Keratinocyte (primary cell): ENCODE results near the gene JDP2. TPM values are rescaled to one million over a fixed set of nuclear protein-coding genes. Genes with fewer than 3 reads are reported as not detected.

Experiments
- DNase-seq: peaks from one replicate; pipeline ENCODE4 v3.0.0-alpha.2; 2011; ENCODE audit warnings: low read depth, missing footprints, low spot score
- FAIRE-seq: peaks from 2 replicates; lab custom pipeline; 2011; peaks lifted over from hg19 to GRCh38; lab: Jason Lieb, UNC
- H2AFZ ChIP-seq: 2 replicates; pipeline ENCODE4 v1.6.0; 2012; ENCODE audit warnings: low read length, control low read depth, inconsistent platforms; ENCODE audit not compliant: control insufficient read depth
- H3K27ac ChIP-seq: 2 replicates; pipeline ENCODE4 v1.5.1; 2011; ENCODE audit warnings: low read length; ENCODE audit not compliant: control insufficient read depth, insufficient read depth
- H3K27me3 ChIP-seq: 3 replicates; pipeline ENCODE4 v1.6.0; 2011; ENCODE audit warnings: low read length; ENCODE audit not compliant: control insufficient read depth, insufficient read depth; ENCODE audit errors: extremely low read depth
- H3K36me3 ChIP-seq, 2 experiments: 2 replicates in 1 of 2; 3 replicates in 1 of 2; pipeline ENCODE4 v1.5.1; 2011; ENCODE audit warnings: low read length in 2 of 2, mild to moderate bottlenecking in 1 of 2; ENCODE audit not compliant: control insufficient read depth in 2 of 2, insufficient read depth in 2 of 2; ENCODE audit errors: extremely low read depth in 1 of 2
- H3K4me1 ChIP-seq: 3 replicates; pipeline ENCODE4 v1.5.1; 2011; ENCODE audit warnings: low read length; ENCODE audit not compliant: control insufficient read depth, insufficient read depth; ENCODE audit errors: extremely low read depth
- H3K4me2 ChIP-seq: 3 replicates; pipeline ENCODE4 v1.6.0; 2011; ENCODE audit warnings: low read depth, low read length; ENCODE audit not compliant: control insufficient read depth, insufficient read depth; ENCODE audit errors: extremely low read depth
- H3K4me3 ChIP-seq, 3 experiments: fragments of 200-600 bp in 1 of 3; sonication (generic) in 1 of 3; 2 replicates in 2 of 3; 3 replicates in 1 of 3; pipeline ENCODE4 v1.5.1; 2011 to 2016; ENCODE audit warnings: low read length in 3 of 3, mild to moderate bottlenecking in 3 of 3, control low read depth in 2 of 3, inconsistent platforms in 1 of 3, low read depth in 1 of 3, mixed read lengths in 1 of 3, mixed run types in 1 of 3, moderate library complexity in 1 of 3; ENCODE audit not compliant: control insufficient read depth in 2 of 3, insufficient read depth in 2 of 3; ENCODE audit errors: extremely low read depth in 1 of 3
- H3K79me2 ChIP-seq: 2 replicates; pipeline ENCODE4 v1.6.0; 2012; ENCODE audit warnings: low read length; ENCODE audit not compliant: control insufficient read depth, insufficient read depth
- H3K9ac ChIP-seq: 3 replicates; pipeline ENCODE4 v1.6.0; 2011; ENCODE audit warnings: low read length; ENCODE audit not compliant: control insufficient read depth, insufficient read depth; ENCODE audit errors: extremely low read depth
- H3K9me1 ChIP-seq: 3 replicates; pipeline ENCODE4 v1.6.0; 2011; ENCODE audit warnings: low read length; ENCODE audit not compliant: control insufficient read depth, insufficient read depth; ENCODE audit errors: extremely low read depth
- H3K9me3 ChIP-seq: 2 replicates; pipeline ENCODE4 v1.5.1; 2012; ENCODE audit warnings: low read depth, low read length; ENCODE audit not compliant: control insufficient read depth
- H4K20me1 ChIP-seq: 3 replicates; pipeline ENCODE4 v1.6.0; 2011; ENCODE audit warnings: low read length; ENCODE audit not compliant: control insufficient read depth, insufficient read depth; ENCODE audit errors: extremely low read depth
- EZH2 ChIP-seq: IDR thresholded peaks from one replicate; pipeline ENCODE4 v1.6.1; 2012; ENCODE audit warnings: inconsistent platforms, mild to moderate bottlenecking, low read length, moderate library complexity
- dilution Hi-C: fragments of 300-500 bp; cut with MboI; formaldehyde crosslinking; loops from one replicate; pipeline ENCODE4 v1.7.0; 2020; ENCODE audit warnings: low sequenced_read_pairs; ENCODE audit not compliant: extremely low pct_ligation_motif_present
- polyA plus RNA-seq, 5 experiments: library from polyadenylated mRNA; depleted of rRNA in 3 of 5; stranded (reverse) in 3 of 5; stranded (forward) in 1 of 5; unstranded in 1 of 5; fragments of >200 nt; gene quantifications; 1 replicate in 1 of 5; 2 replicates in 3 of 5; 3 replicates in 1 of 5; pipeline versions ENCODE4 v1.2.1 to v1.2.3, GENCODE V29; 2011 to 2012; ENCODE audit warnings: missing spikeins in 2 of 5, low read depth in 1 of 5, low replicate concordance in 1 of 5
- TF ChIP-seq, protein P1 (sequence below), 3 experiments: IDR thresholded peaks in 1 of 3; conservative IDR thresholded peaks in 1 of 3; optimal IDR thresholded peaks in 1 of 3; 2 replicates in 2 of 3; 3 replicates in 1 of 3; pipeline versions ENCODE3 to v1.5.1; 2011; ENCODE audit warnings: low read length in 3 of 3, mild to moderate bottlenecking in 3 of 3, moderate library complexity in 2 of 3, control low read depth in 1 of 3, inconsistent platforms in 1 of 3; ENCODE audit not compliant: insufficient read depth in 2 of 3; ENCODE audit errors: extremely low read depth in 1 of 3

JDP2 gene
- polyA plus RNA-seq, 1 donor (not counting 4 experiments of a cell fraction or from before 2014, with no cell fraction given) = 13.5 TPM

DNA sequence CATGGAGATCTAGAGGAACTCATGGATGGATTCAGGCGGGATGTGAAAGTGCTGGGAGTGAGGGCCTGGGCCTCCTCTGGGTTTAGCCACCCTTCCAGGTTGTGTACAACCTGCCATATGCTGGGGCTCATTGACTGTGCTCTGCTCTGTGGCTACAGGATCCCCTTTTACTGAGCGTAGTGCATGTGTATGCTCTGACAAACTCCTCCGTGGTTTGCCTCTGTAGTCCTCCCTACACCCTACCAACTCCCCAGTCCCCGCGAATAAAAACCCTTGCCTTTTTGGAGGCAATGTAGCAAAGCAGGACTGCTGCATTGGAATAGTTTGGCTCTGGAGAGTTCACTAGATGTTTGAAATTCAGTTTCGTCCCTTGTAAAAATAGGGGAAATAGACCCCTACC, 17.4 kb downstream of the JDP2 start:
- H3K9me3 ChIP-seq = no peaks in the 10 kb centered on the region
- dilution Hi-C loops = no loop called here
- H3K27ac ChIP-seq = no peak overlapping the region
- no peak overlapping the region for H3K4me2 ChIP-seq
- TF ChIP-seq EZH2 = no peak
- TF ChIP-seq, protein P1, sequence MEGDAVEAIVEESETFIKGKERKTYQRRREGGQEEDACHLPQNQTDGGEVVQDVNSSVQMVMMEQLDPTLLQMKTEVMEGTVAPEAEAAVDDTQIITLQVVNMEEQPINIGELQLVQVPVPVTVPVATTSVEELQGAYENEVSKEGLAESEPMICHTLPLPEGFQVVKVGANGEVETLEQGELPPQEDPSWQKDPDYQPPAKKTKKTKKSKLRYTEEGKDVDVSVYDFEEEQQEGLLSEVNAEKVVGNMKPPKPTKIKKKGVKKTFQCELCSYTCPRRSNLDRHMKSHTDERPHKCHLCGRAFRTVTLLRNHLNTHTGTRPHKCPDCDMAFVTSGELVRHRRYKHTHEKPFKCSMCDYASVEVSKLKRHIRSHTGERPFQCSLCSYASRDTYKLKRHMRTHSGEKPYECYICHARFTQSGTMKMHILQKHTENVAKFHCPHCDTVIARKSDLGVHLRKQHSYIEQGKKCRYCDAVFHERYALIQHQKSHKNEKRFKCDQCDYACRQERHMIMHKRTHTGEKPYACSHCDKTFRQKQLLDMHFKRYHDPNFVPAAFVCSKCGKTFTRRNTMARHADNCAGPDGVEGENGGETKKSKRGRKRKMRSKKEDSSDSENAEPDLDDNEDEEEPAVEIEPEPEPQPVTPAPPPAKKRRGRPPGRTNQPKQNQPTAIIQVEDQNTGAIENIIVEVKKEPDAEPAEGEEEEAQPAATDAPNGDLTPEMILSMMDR (optimal IDR thresholded peaks at IDR 0.05 in 1 of 3, IDR thresholded peaks at IDR 0.05 in 1 of 3, conservative IDR thresholded peaks at IDR 0.05 in 1 of 3; ENCODE audit: extremely low read depth in 1 of 3, insufficient read depth in 2 of 3, low read length in 3 of 3) = no peak
- H3K36me3 ChIP-seq = peaks cover 8 to 23% of the 10 kb centered on the region in 2 experiments
- FAIRE-seq (no peak), DNase-seq (no peak)
- H3K4me1 ChIP-seq = peaks cover 11% of the 10 kb centered on the region
- H3K9me1 ChIP-seq = no peaks in the 10 kb centered on the region
- H2AFZ ChIP-seq = no peak overlapping the region
- no peaks in the 10 kb centered on the region for H3K27me3 ChIP-seq
- peaks cover 11% of the 10 kb centered on the region for H4K20me1 ChIP-seq
- H3K4me3 ChIP-seq = no peak overlapping the region
- H3K79me2 ChIP-seq = no peaks in the 10 kb centered on the region
- H3K9ac ChIP-seq = no peak overlapping the region

DNA sequence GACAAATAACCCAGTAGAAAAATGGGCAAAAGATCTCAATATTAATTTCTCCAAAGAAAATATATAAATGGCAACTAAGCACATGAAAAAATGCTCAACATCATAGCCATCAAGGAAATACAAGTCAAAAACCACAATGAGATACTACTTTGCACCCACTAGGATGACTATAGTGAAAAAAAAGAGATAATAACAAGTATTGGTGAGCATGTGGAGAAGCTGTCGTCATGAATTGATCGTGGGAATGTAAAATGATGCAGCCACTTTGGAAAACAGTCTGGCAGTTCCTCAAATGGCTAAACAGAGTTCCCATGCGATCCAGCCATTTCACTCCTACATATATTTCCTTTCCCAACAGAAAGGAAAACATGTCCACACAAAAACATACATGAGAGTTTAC, 18.1 kb downstream of the JDP2 start:
- dilution Hi-C loops = no loop called here
- no peak overlapping the region for H2AFZ ChIP-seq
- H3K79me2 ChIP-seq = no peaks in the 10 kb centered on the region
- TF ChIP-seq EZH2 = no peak
- H3K9ac ChIP-seq = no peak overlapping the region
- peaks cover 13% of the 10 kb centered on the region for H4K20me1 ChIP-seq
- no peak overlapping the region for H3K4me2 ChIP-seq
- no peak overlapping the region for H3K27ac ChIP-seq
- H3K27me3 ChIP-seq = no peaks in the 10 kb centered on the region
- peaks cover 5 to 20% of the 10 kb centered on the region in 2 experiments for H3K36me3 ChIP-seq
- no peaks in the 10 kb centered on the region for H3K9me3 ChIP-seq
- H3K4me3 ChIP-seq = no peak overlapping the region
- peaks cover 19% of the 10 kb centered on the region for H3K4me1 ChIP-seq
- no peaks in the 10 kb centered on the region for H3K9me1 ChIP-seq
- DNase-seq (no peak), FAIRE-seq (no peak)

DNA sequence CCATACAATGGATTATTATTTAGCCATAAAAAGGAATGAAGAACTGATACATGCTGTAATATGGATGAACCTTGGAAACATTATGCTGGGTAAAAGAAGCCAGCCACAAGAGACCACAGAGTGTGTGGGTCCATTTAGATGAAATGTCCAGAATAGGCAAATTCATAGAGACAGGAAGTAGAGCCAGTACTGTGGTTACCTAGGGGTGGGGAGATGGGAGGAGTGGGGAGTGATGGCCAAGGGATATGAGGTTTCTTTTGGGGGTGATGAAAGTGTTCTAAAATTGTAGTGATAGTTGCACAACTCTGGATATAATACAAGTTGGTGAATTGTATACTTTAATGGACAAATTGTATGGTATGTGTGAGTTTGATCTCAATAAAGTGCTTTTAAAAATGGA, 18.6 kb downstream of the JDP2 start:
- Histone ChIP-seq H3K79me2 (no peaks in the 10 kb centered on the region), H3K27ac (no peak overlapping the region), H3K27me3 (no peaks in the 10 kb centered on the region), H3K36me3 (peaks cover 5 to 15% of the 10 kb centered on the region in 2 experiments), H4K20me1 (peaks cover 13% of the 10 kb centered on the region), H3K9ac (no peak overlapping the region), H3K9me3 (no peaks in the 10 kb centered on the region), H3K9me1 (no peaks in the 10 kb centered on the region), H2AFZ (no peak overlapping the region), H3K4me2 (no peak overlapping the region), H3K4me3 (no peak overlapping the region), H3K4me1 (peaks cover 19% of the 10 kb centered on the region)
- DNase-seq (no peak), FAIRE-seq (no peak)
- TF ChIP-seq EZH2 = no peak
- dilution Hi-C loops = no loop called here
